Body of pancreas (tissue), 4 donors: ENCODE data around the gene HABP2. TPM values are rescaled to one million over a fixed set of nuclear protein-coding genes. Genes with fewer than 3 reads are reported as not detected.

Experiments used
- ATAC-seq: fragments of 150-250 bp; one replicate; pipeline ENCODE4 v1.9.1; 2016
- DNase-seq, 4 donors: peaks; one replicate each; pipeline ENCODE4 v3.0.0-alpha.2; 2019
- H3K27ac ChIP-seq, 4 donors: fragments of 200-600 bp; sonication (generic); 1 replicate in 3 of 4; 2 replicates in 1 of 4; pipeline versions ENCODE4 v1.5.1 to v1.6.1; 2016 to 2019; ENCODE audit warnings: mild to moderate bottlenecking in 1 of 4, mixed read lengths in 1 of 4, moderate library complexity in 1 of 4
- H3K27me3 ChIP-seq, 2 donors: fragments of 200-600 bp; sonication (generic); one replicate each; pipeline ENCODE4 v1.6.0; 2016; ENCODE audit warnings: mild to moderate bottlenecking in 1 of 2
- H3K36me3 ChIP-seq, 2 donors: fragments of 200-600 bp; sonication (generic); replicated peaks in 1 of 2; 2 replicates each; pipeline ENCODE4 v1.5.1; 2016; ENCODE audit warnings: low read depth in 2 of 2; ENCODE audit not compliant: insufficient read depth in 1 of 2
- H3K4me1 ChIP-seq: fragments of 200-600 bp; sonication (generic); one replicate; pipeline ENCODE4 v1.6.0; 2016
- H3K4me3 ChIP-seq, 2 donors: fragments of 200-600 bp; sonication (generic); 1 replicate in 1 of 2; 2 replicates in 1 of 2; pipeline ENCODE4 v1.5.1; 2016 to 2019
- H3K9me3 ChIP-seq, 3 donors: fragments of 200-600 bp; sonication (generic); 1 replicate in 2 of 3; 2 replicates in 1 of 3; pipeline ENCODE4 v1.5.1; 2016
- POLR2A ChIP-seq, 3 donors: fragments of 450-650 bp; IDR thresholded peaks; one replicate each; pipeline ENCODE4 v1.6.1; 2016; ENCODE audit warnings: antibody characterized with exemption in 3 of 3, mild to moderate bottlenecking in 2 of 3
- WGBS, 2 donors: methylation state at CpG; one replicate each; pipeline ENCODE4 v1.1.5; 2017; 5-methylcytosine and 5-hydroxymethylcytosine counted together
- intact Hi-C: fragments of 100-400 bp; cut with DNase I; formaldehyde crosslinking; loops from one replicate; pipeline ENCODE4 v1.15.1; 2023
- total RNA-seq, 2 donors: library from RNA; depleted of rRNA; stranded (reverse); fragments of >200 nt; gene quantifications; one replicate each; pipeline ENCODE4 v1.1.0, GENCODE V29; 2016
- TF ChIP-seq, protein P1 (sequence below), 7 experiments: fragments of 450-650 bp in 4 of 7; fragments of 200-600 bp in 3 of 7; sonication (generic) in 3 of 7; IDR thresholded peaks; one replicate each; pipeline ENCODE4 v1.5.1; 2016 to 2019; ENCODE audit warnings: antibody characterized with exemption in 7 of 7

HABP2 gene
- total RNA-seq, 2 donors from 2014 or later, result 9.2 to 10.6 TPM

GRCh38 chr10:113524120-113524519 lies 28.7 kb upstream of the HABP2 start:
- TF ChIP-seq, protein P1, sequence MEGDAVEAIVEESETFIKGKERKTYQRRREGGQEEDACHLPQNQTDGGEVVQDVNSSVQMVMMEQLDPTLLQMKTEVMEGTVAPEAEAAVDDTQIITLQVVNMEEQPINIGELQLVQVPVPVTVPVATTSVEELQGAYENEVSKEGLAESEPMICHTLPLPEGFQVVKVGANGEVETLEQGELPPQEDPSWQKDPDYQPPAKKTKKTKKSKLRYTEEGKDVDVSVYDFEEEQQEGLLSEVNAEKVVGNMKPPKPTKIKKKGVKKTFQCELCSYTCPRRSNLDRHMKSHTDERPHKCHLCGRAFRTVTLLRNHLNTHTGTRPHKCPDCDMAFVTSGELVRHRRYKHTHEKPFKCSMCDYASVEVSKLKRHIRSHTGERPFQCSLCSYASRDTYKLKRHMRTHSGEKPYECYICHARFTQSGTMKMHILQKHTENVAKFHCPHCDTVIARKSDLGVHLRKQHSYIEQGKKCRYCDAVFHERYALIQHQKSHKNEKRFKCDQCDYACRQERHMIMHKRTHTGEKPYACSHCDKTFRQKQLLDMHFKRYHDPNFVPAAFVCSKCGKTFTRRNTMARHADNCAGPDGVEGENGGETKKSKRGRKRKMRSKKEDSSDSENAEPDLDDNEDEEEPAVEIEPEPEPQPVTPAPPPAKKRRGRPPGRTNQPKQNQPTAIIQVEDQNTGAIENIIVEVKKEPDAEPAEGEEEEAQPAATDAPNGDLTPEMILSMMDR (IDR thresholded peaks at IDR 0.05), result peak in 2 of 7 experiments; percentile 5 to 34
- no peak for TF ChIP-seq POLR2A (IDR thresholded peaks at IDR 0.05)
- ATAC-seq, result no peak
- Histone ChIP-seq H3K27ac (no peak overlapping the region), H3K9me3 (no peaks in the 10 kb centered on the region), H3K4me1 (no peaks in the 10 kb centered on the region), H3K36me3 (no peaks in the 10 kb centered on the region), H3K4me3 (no peak overlapping the region), H3K27me3 (no peaks in the 10 kb centered on the region)
- 43 to 53% methylated on average over 3 of the region's 3 CpGs for WGBS, 2 donors
- intact Hi-C loops, result no loop called here
- DNase-seq, result peak in 1 of 4 donors; percentile 31

DNA sequence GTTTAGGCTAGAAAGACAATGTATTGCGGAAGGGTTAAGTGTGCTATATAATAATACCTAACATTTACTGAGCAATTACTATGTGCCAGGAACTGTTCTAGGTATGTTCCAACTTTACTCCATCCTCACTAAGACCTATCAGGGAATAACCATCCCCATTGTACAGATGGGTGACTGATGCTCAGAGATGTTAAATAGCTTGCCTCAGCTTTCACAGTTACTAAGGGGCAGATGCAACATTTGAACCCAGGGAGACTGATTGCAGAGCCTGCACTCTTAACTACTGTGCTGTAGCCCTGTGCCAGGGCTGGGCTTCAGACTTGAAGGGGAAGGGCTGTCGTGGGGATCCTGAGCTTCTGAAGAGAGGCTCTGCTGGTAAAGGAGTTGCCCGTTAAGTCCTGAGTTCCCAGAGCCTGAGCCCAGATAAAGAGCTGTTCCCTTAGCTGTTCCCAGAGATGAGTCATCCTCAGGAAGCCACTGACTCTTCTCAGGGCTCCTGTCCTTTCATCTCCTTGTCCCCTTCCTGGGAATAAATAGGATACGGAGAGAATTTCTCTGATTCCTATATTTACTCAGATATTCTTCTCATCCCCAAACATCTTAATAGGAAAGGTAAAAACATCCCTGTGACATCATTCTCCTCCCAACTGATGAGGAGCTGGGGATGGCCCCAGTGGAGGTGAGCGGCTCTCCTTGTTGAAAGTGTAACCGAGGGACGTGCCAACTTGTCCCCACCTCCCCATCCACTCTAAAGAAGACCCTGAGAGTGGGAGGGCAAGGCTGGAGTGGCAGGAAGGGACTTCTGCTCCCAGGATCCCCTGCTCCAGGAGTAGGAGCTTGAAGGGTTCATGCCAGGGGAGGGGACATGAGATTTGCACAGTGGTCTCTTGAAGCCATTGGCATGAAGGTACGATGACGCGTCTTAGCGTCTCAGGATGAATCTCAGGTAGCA lies 28.0 kb upstream of the HABP2 start:
- Histone ChIP-seq H3K36me3 (no peaks in the 10 kb centered on the region), H3K4me3 (no peak overlapping the region), H3K27ac (no peak overlapping the region), H3K9me3 (no peaks in the 10 kb centered on the region), H3K4me1 (no peaks in the 10 kb centered on the region), H3K27me3 (no peaks in the 10 kb centered on the region)
- TF ChIP-seq, protein P1 (IDR thresholded peaks at IDR 0.05), result no peak
- no peak for TF ChIP-seq POLR2A (IDR thresholded peaks at IDR 0.05)
- 82 to 85% methylated on average over 11 of the region's 11 CpGs for WGBS, 2 donors
- intact Hi-C loops, result no loop called here
- DNase-seq (no peak), ATAC-seq (no peak)

DNA sequence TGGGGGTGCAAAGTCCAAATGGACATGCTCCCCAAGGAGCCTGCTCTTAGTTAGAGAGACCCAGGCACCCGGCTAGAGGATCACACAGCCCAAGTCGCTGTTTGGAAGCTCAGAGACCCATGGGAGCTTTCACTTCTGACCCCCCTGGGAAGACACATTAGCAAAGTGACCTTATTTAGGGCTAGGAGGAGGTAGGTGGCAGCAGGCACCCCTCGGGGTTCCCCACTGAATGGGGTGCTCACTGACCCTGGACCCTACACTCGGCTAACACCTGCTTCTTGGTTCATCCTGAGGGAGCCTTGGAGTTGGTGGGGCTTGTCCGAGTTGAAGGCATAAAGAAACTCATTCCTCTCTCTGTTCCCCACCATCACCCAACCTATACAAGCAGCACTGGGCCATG lies 27.1 kb upstream of the HABP2 start:
- ATAC-seq (no peak), DNase-seq (no peak)
- intact Hi-C loops, result no loop called here
- 82 to 96% methylated on average over 3 to 5 of the region's 5 CpGs for WGBS, 2 donors
- Histone ChIP-seq H3K36me3 (no peaks in the 10 kb centered on the region), H3K27ac (no peak overlapping the region), H3K9me3 (no peaks in the 10 kb centered on the region), H3K4me3 (no peak overlapping the region), H3K4me1 (no peaks in the 10 kb centered on the region), H3K27me3 (no peaks in the 10 kb centered on the region)
- no peak for TF ChIP-seq POLR2A (IDR thresholded peaks at IDR 0.05)
- TF ChIP-seq, protein P1 (IDR thresholded peaks at IDR 0.05), result no peak

- DNase-seq (no peak), ATAC-seq (no peak)
- no peak for TF ChIP-seq POLR2A (IDR thresholded peaks at IDR 0.05)
- TF ChIP-seq, protein P1 (IDR thresholded peaks at IDR 0.05), result no peak
- Histone ChIP-seq H3K27me3 (no peaks in the 10 kb centered on the region), H3K36me3 (no peaks in the 10 kb centered on the region), H3K9me3 (no peaks in the 10 kb centered on the region), H3K4me1 (no peaks in the 10 kb centered on the region), H3K27ac (no peak overlapping the region), H3K4me3 (no peak overlapping the region)
- WGBS, 2 donors, result 55 to 56% methylated on average over 8 to 9 of the region's 9 CpGs
- intact Hi-C loops, result no loop called here
These were observed 25.5 kb upstream of the HABP2 start for GRCh38 chr10:113527211-113527906.
